Osteoblast (primary cell): ENCODE results near the gene RND3. TPM values are rescaled to one million over a fixed set of nuclear protein-coding genes. Genes with fewer than 3 reads are reported as not detected.

Experiments used
- DNase-seq: peaks from one replicate; pipeline ENCODE4 v3.0.0; 2011; ENCODE audit warnings: low spot score, mixed read lengths; ENCODE audit not compliant: insufficient read length; ENCODE audit errors: missing footprints
- H2AFZ ChIP-seq: 2 replicates; pipeline ENCODE4 v1.6.0; 2011; ENCODE audit warnings: mild to moderate bottlenecking, low read length
- H3K27ac ChIP-seq: 2 replicates; pipeline ENCODE4 v1.5.1; 2011; ENCODE audit warnings: mild to moderate bottlenecking, low read depth, low read length, moderate library complexity
- H3K27me3 ChIP-seq: 2 replicates; pipeline ENCODE4 v1.6.0; 2012; ENCODE audit warnings: mild to moderate bottlenecking, control low read depth, inconsistent platforms, low read length, moderate library complexity; ENCODE audit not compliant: insufficient read depth
- H3K36me3 ChIP-seq: 2 replicates; pipeline ENCODE4 v1.5.1; 2011; ENCODE audit warnings: mild to moderate bottlenecking, low read length, control low read depth, moderate library complexity; ENCODE audit not compliant: insufficient read depth
- H3K4me1 ChIP-seq: 2 replicates; pipeline ENCODE4 v1.5.1; 2011; ENCODE audit warnings: mild to moderate bottlenecking, low read length, control low read depth, moderate library complexity; ENCODE audit not compliant: insufficient read depth
- H3K4me2 ChIP-seq: 2 replicates; pipeline ENCODE4 v1.6.0; 2011; ENCODE audit warnings: mild to moderate bottlenecking, low read length; ENCODE audit not compliant: insufficient read depth
- H3K4me3 ChIP-seq: fragments of 200-600 bp; sonication (generic); 3 replicates; pipeline ENCODE4 v1.5.1; 2012; ENCODE audit warnings: mild to moderate bottlenecking, low read length, inconsistent platforms; ENCODE audit not compliant: insufficient read depth
- H3K79me2 ChIP-seq: 2 replicates; pipeline ENCODE4 v1.6.0; 2012; ENCODE audit warnings: mild to moderate bottlenecking, low read length, control low read depth, inconsistent platforms; ENCODE audit not compliant: insufficient read depth
- H3K9me3 ChIP-seq: 2 replicates; pipeline ENCODE4 v1.5.1; 2011; ENCODE audit warnings: low read depth, low read length, control low read depth
- H4K20me1 ChIP-seq: 2 replicates; pipeline ENCODE4 v1.6.0; 2012; ENCODE audit warnings: mild to moderate bottlenecking, low read length, control low read depth; ENCODE audit not compliant: insufficient read depth
- CTCF ChIP-seq: IDR thresholded peaks from 2 replicates; pipeline ENCODE4 v1.5.1; 2011; ENCODE audit warnings: mild to moderate bottlenecking, low read depth, low read length, moderate library complexity; ENCODE audit errors: extremely low read depth
- total RNA-seq: library from RNA; depleted of rRNA; stranded (reverse); fragments of >200 nt; gene quantifications from 2 replicates; pipeline ENCODE4 v1.2.3, GENCODE V29; 2012

The RND3 gene
- total RNA-seq, 1 donor: 241 TPM

- Histone ChIP-seq H3K9me3 (no peaks in the 10 kb centered on the region), H3K4me1 (peaks cover 98% of the 10 kb centered on the region), H3K27ac (peak overlapping the region; percentile 74), H3K4me2 (peak overlapping the region; percentile 31), H2AFZ (no peak overlapping the region), H4K20me1 (peaks cover 56% of the 10 kb centered on the region), H3K79me2 (peaks cover 95% of the 10 kb centered on the region), H3K27me3 (no peaks in the 10 kb centered on the region), H3K36me3 (peaks cover 81% of the 10 kb centered on the region), H3K4me3 (no peak overlapping the region)
- DNase-seq: no peak
- TF ChIP-seq CTCF: no peak
Observed at GRCh38 chr2:150473767-150474166, 13.7 kb downstream of the RND3 start.

GRCh38 chr2:150472511-150472899 is 15.0 kb downstream of the RND3 start:
- Histone ChIP-seq H3K4me2 (peak overlapping the region; percentile 18), H3K27me3 (no peaks in the 10 kb centered on the region), H3K9me3 (no peaks in the 10 kb centered on the region), H2AFZ (no peak overlapping the region), H3K4me1 (peaks cover 98% of the 10 kb centered on the region), H3K27ac (peak overlapping the region; percentile 74), H4K20me1 (peaks cover 43% of the 10 kb centered on the region), H3K36me3 (peaks cover 87% of the 10 kb centered on the region), H3K4me3 (no peak overlapping the region), H3K79me2 (peaks cover 83% of the 10 kb centered on the region)
- DNase-seq: peak; percentile 73
- no peak for TF ChIP-seq CTCF

- no peak overlapping the region for H3K4me3 ChIP-seq
- H4K20me1 ChIP-seq: peaks cover 43% of the 10 kb centered on the region
- no peaks in the 10 kb centered on the region for H3K27me3 ChIP-seq
- peaks cover 82% of the 10 kb centered on the region for H3K36me3 ChIP-seq
- H2AFZ ChIP-seq: no peak overlapping the region
- peak overlapping the region; percentile 74 for H3K27ac ChIP-seq
- TF ChIP-seq CTCF: no peak
- H3K9me3 ChIP-seq: no peaks in the 10 kb centered on the region
- H3K4me2 ChIP-seq: peak overlapping the region; percentile 18
- peaks cover 78% of the 10 kb centered on the region for H3K79me2 ChIP-seq
- no peak for DNase-seq
- peaks cover 98% of the 10 kb centered on the region for H3K4me1 ChIP-seq
Observed at GRCh38 chr2:150471813-150472510, 15.5 kb downstream of the RND3 start.

- TF ChIP-seq CTCF: no peak
- no peak overlapping the region for H3K4me2 ChIP-seq
- no peaks in the 10 kb centered on the region for H3K27me3 ChIP-seq
- no peak overlapping the region for H3K4me3 ChIP-seq
- peak overlapping the region; percentile 40 for H3K27ac ChIP-seq
- no peaks in the 10 kb centered on the region for H3K9me3 ChIP-seq
- H3K4me1 ChIP-seq: peaks cover 94% of the 10 kb centered on the region
- H2AFZ ChIP-seq: no peak overlapping the region
- peaks cover 35% of the 10 kb centered on the region for H4K20me1 ChIP-seq
- H3K36me3 ChIP-seq: peaks cover 73% of the 10 kb centered on the region
- peaks cover 62% of the 10 kb centered on the region for H3K79me2 ChIP-seq
- DNase-seq: no peak
Observed at GRCh38 chr2:150470435-150470834, 17.0 kb downstream of the RND3 start.
